ENCODE results near the gene PRKCH.

The PRKCH gene

GRCh38 chr14:61488417-61489401 lies 167.3 kb downstream of the PRKCH start:
- H4K20me1 ChIP-seq (ENCODE audit: low read depth, low read length), result no peaks in the 10 kb centered on the region
- no peak overlapping the region for H3K27ac ChIP-seq (ENCODE audit: low read depth, low read length)
- H3K9me3 ChIP-seq (ENCODE audit: insufficient read depth, low read length), result no peaks in the 10 kb centered on the region
- H3K27me3 ChIP-seq (ENCODE audit: low read length), result no peaks in the 10 kb centered on the region
- H3K4me2 ChIP-seq (ENCODE audit: low read depth, low read length, poor library complexity, severe bottlenecking), result no peak overlapping the region
- TF ChIP-seq CTCF (IDR thresholded peaks at IDR 0.05; ENCODE audit: insufficient read depth, low read length, poor library complexity, severe bottlenecking), result no peak
- H3K79me2 ChIP-seq (ENCODE audit: insufficient read depth, low read length), result no peaks in the 10 kb centered on the region
- no peaks in the 10 kb centered on the region for H3K9me2 ChIP-seq (replicated peaks; ENCODE audit: insufficient read depth, low read length)
- no peak overlapping the region for H3K9ac ChIP-seq (ENCODE audit: low read length)
- H3K4me3 ChIP-seq (ENCODE audit: insufficient read depth, low read length, poor library complexity, severe bottlenecking), result no peak overlapping the region
- no peaks in the 10 kb centered on the region for H3F3A ChIP-seq (ENCODE audit: insufficient read depth)
- no peak overlapping the region for H2AFZ ChIP-seq (ENCODE audit: low read depth, low read length, severe bottlenecking)
- H3K36me3 ChIP-seq (ENCODE audit: low read length), result no peaks in the 10 kb centered on the region

GRCh38 chr14:61489512-61489911 lies 168.1 kb downstream of the PRKCH start:
- Histone ChIP-seq H3K9ac (ENCODE audit: low read length) (no peak overlapping the region), H3K9me3 (ENCODE audit: insufficient read depth, low read length) (no peaks in the 10 kb centered on the region), H3K27ac (ENCODE audit: low read depth, low read length) (no peak overlapping the region), H3K27me3 (ENCODE audit: low read length) (no peaks in the 10 kb centered on the region), H2AFZ (ENCODE audit: low read depth, low read length, severe bottlenecking) (no peak overlapping the region), H4K20me1 (ENCODE audit: low read depth, low read length) (no peaks in the 10 kb centered on the region), H3K9me2 (replicated peaks; ENCODE audit: insufficient read depth, low read length) (no peaks in the 10 kb centered on the region), H3K79me2 (ENCODE audit: insufficient read depth, low read length) (no peaks in the 10 kb centered on the region), H3F3A (ENCODE audit: insufficient read depth) (no peaks in the 10 kb centered on the region), H3K36me3 (ENCODE audit: low read length) (no peaks in the 10 kb centered on the region), H3K4me2 (ENCODE audit: low read depth, low read length, poor library complexity, severe bottlenecking) (no peak overlapping the region), H3K4me3 (ENCODE audit: insufficient read depth, low read length, poor library complexity, severe bottlenecking) (no peak overlapping the region)
- no peak for TF ChIP-seq CTCF (IDR thresholded peaks at IDR 0.05; ENCODE audit: insufficient read depth, low read length, poor library complexity, severe bottlenecking)

GRCh38 chr14:61489932-61490331 lies 168.6 kb downstream of the PRKCH start:
- Histone ChIP-seq H3K79me2 (ENCODE audit: insufficient read depth, low read length) (no peaks in the 10 kb centered on the region), H3K9ac (ENCODE audit: low read length) (no peak overlapping the region), H3K9me2 (replicated peaks; ENCODE audit: insufficient read depth, low read length) (no peaks in the 10 kb centered on the region), H3K36me3 (ENCODE audit: low read length) (no peaks in the 10 kb centered on the region), H3K27ac (ENCODE audit: low read depth, low read length) (no peak overlapping the region), H4K20me1 (ENCODE audit: low read depth, low read length) (no peaks in the 10 kb centered on the region), H2AFZ (ENCODE audit: low read depth, low read length, severe bottlenecking) (no peak overlapping the region), H3K9me3 (ENCODE audit: insufficient read depth, low read length) (no peaks in the 10 kb centered on the region), H3F3A (ENCODE audit: insufficient read depth) (no peaks in the 10 kb centered on the region), H3K27me3 (ENCODE audit: low read length) (no peaks in the 10 kb centered on the region), H3K4me3 (ENCODE audit: insufficient read depth, low read length, poor library complexity, severe bottlenecking) (no peak overlapping the region), H3K4me2 (ENCODE audit: low read depth, low read length, poor library complexity, severe bottlenecking) (no peak overlapping the region)
- TF ChIP-seq EZH2phosphoT487 (conservative IDR thresholded peaks at IDR 0.05; ENCODE audit: low read length) (no peak), CTCF (IDR thresholded peaks at IDR 0.05; ENCODE audit: insufficient read depth, low read length, poor library complexity, severe bottlenecking) (no peak)

Data from SU-DHL-6 (cell line).